Ascending aorta (tissue), 2 donors: Measurements from ENCODE around the gene ZFYVE21. TPM values are rescaled to one million over a fixed set of nuclear protein-coding genes. Genes with fewer than 3 reads are reported as not detected.

Source experiments
- DNase-seq, 2 donors: peaks; one replicate each; pipeline ENCODE4 v3.0.0-alpha.2; 2019; ENCODE audit warnings: low spot score in 2 of 2
- H3K27ac ChIP-seq, 2 donors: fragments of 200-600 bp; sonication (generic); one replicate each; pipeline ENCODE4 v1.5.1; 2016 to 2017; ENCODE audit warnings: mild to moderate bottlenecking in 1 of 2
- H3K27me3 ChIP-seq: fragments of 200-600 bp; sonication (generic); one replicate; pipeline ENCODE4 v1.5.1; 2017
- H3K36me3 ChIP-seq, 2 donors: fragments of 200-600 bp; sonication (generic); one replicate each; pipeline ENCODE4 v1.5.1; 2016
- H3K4me1 ChIP-seq, 2 donors: fragments of 200-600 bp; sonication (generic); one replicate each; pipeline ENCODE4 v1.5.1; 2016 to 2017; ENCODE audit warnings: mild to moderate bottlenecking in 1 of 2
- H3K4me3 ChIP-seq, 2 donors: fragments of 200-600 bp; sonication (generic); one replicate each; pipeline ENCODE4 v1.5.1; 2016 to 2017; ENCODE audit warnings: mild to moderate bottlenecking in 1 of 2
- H3K9me3 ChIP-seq, 2 donors: fragments of 200-600 bp; sonication (generic); one replicate each; pipeline ENCODE4 v1.5.1; 2016
- intact Hi-C: fragments of 100-400 bp; cut with DNase I; formaldehyde crosslinking; loops from one replicate; pipeline ENCODE4 v1.15.1; 2023
- total RNA-seq: library from RNA; depleted of rRNA; stranded (reverse); fragments of >200 nt; gene quantifications from one replicate; pipeline ENCODE4 v1.1.0, GENCODE V29; 2016
- TF ChIP-seq, protein P1 (sequence below), 3 experiments: fragments of 200-600 bp in 2 of 3; fragments of 450-650 bp in 1 of 3; sonication (generic) in 2 of 3; IDR thresholded peaks; one replicate each; pipeline ENCODE4 v1.5.1; 2016 to 2019; ENCODE audit warnings: antibody characterized with exemption in 3 of 3, mild to moderate bottlenecking in 1 of 3, moderate library complexity in 1 of 3

The ZFYVE21 gene
- total RNA-seq, 1 donor from 2014 or later = 219 TPM

DNA sequence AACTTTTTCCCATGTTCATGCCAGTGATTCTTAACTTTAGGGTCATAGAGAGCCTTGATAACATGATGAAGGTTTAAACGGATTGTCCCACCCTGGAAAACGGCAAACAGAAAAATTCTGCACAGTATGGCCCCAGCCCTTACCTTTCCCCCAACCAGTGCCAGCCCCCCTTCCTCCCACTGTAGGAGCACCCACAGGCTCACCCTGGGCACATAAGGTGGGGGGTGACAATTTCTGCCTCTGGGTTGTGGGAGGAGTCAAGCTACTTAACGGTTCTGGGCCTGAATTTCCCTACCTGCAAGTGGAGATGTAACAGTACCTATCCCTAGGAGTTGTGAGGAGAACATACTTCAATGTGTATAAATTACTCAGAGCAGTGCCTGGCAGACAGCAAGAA lies 18.4 kb upstream of the ZFYVE21 start:
- H3K9me3 ChIP-seq = no peaks in the 10 kb centered on the region
- no peak for DNase-seq
- intact Hi-C loops = no loop called here
- H3K36me3 ChIP-seq = peaks cover 48 to 74% of the 10 kb centered on the region in 2 donors
- no peak overlapping the region for H3K4me3 ChIP-seq
- TF ChIP-seq, protein P1, sequence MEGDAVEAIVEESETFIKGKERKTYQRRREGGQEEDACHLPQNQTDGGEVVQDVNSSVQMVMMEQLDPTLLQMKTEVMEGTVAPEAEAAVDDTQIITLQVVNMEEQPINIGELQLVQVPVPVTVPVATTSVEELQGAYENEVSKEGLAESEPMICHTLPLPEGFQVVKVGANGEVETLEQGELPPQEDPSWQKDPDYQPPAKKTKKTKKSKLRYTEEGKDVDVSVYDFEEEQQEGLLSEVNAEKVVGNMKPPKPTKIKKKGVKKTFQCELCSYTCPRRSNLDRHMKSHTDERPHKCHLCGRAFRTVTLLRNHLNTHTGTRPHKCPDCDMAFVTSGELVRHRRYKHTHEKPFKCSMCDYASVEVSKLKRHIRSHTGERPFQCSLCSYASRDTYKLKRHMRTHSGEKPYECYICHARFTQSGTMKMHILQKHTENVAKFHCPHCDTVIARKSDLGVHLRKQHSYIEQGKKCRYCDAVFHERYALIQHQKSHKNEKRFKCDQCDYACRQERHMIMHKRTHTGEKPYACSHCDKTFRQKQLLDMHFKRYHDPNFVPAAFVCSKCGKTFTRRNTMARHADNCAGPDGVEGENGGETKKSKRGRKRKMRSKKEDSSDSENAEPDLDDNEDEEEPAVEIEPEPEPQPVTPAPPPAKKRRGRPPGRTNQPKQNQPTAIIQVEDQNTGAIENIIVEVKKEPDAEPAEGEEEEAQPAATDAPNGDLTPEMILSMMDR (IDR thresholded peaks at IDR 0.05) = no peak
- H3K4me1 ChIP-seq = peaks cover 13 to 35% of the 10 kb centered on the region in 2 donors
- peak overlapping the region in 1 of 2 donors; percentile 8 for H3K27ac ChIP-seq
- no peaks in the 10 kb centered on the region for H3K27me3 ChIP-seq

DNA sequence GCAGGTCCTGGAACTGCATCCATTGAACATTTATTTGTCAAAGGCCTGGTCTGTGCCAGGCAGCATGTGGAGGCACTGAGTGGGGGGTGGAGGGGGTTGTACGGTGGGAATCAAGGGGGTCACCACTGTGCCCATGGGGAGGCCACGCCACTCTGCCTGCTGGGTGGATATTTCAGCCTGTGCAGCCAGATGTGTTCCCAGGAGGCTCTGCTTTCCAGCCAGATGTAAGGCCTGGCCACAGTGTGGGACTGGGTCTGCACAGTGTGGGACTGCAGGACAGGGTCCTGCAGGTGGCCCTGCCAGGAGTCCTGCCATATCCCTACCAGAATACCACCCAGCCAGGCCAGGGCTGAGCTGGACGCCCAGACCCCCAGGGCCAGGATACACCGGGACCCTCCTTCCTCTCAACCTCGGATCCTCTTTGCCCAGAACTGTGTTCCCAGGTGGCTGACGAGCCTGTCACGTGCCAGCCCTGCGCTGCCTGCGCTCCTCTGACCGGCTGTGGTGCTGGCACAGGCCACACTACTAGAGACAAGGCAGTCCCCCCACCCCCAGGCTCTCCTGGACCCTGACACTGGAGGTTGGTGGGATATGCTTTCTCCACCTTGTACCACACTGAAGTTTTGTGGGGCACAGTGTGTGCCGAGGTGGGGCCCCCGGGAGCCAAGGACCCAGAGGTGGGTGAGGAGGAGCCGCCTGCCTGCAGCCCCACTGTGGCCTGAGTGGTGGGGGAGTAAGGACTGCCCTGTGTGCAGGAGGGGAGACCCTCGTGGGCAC lies 17.8 kb upstream of the ZFYVE21 start:
- peaks cover 13 to 35% of the 10 kb centered on the region in 2 donors for H3K4me1 ChIP-seq
- no peak for DNase-seq
- TF ChIP-seq, protein P1 (IDR thresholded peaks at IDR 0.05) = no peak
- peaks cover 50 to 74% of the 10 kb centered on the region in 2 donors for H3K36me3 ChIP-seq
- no peaks in the 10 kb centered on the region for H3K27me3 ChIP-seq
- intact Hi-C loops = no loop called here
- H3K4me3 ChIP-seq = no peak overlapping the region
- H3K27ac ChIP-seq = peak overlapping the region in 1 of 2 donors; percentile 50
- H3K9me3 ChIP-seq = no peaks in the 10 kb centered on the region

DNA sequence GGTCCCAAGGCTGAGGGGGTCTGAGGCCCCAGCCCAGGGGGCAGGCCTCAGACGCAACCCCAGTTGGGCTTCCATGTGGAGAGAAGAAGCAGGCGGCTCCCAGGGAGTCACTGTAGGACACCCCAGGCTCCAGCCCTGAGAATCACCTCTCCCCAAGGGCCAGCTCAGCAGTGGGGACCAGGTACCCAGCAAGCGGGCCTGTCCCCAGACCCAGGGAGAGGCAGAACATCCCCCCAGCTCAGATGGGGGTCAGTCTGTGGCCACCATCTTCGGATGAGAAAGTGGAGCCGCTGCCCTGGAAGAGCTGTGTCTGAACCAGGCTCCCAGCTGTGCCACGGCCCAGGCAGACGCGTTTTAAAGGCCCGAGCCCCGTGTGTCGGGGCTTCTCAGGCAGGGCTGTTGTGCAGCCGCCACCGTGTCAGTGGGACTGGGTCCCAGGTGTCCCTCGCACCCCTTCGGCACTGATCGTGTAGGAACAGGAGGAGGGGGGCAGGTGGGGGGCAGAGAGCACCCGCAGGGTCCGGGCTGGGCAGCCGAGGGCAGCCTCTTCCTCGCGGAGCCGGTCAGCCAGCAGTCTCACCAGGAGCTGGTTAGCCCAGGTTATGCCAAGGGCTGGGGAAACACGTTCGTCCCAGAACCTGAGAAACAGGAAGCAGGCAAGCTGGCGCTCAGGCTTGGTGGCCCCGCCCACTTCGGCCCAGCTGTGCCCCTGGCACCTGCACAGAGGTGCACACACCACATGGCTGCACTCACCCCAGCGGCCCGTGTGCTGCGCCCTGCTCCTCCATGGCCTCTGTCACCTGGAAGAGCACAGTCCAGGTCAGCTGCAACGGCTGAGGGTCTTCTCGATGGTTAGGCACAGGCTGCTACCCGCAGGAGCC lies 17.0 kb upstream of the ZFYVE21 start:
- intact Hi-C loops = no loop called here
- no peak overlapping the region for H3K4me3 ChIP-seq
- no peak for DNase-seq
- TF ChIP-seq, protein P1 (IDR thresholded peaks at IDR 0.05) = no peak
- no peaks in the 10 kb centered on the region for H3K27me3 ChIP-seq
- peaks cover 13 to 35% of the 10 kb centered on the region in 2 donors for H3K4me1 ChIP-seq
- H3K9me3 ChIP-seq = no peaks in the 10 kb centered on the region
- peak overlapping the region in 1 of 2 donors; percentile 50 for H3K27ac ChIP-seq
- H3K36me3 ChIP-seq = peaks cover 50 to 74% of the 10 kb centered on the region in 2 donors

DNA sequence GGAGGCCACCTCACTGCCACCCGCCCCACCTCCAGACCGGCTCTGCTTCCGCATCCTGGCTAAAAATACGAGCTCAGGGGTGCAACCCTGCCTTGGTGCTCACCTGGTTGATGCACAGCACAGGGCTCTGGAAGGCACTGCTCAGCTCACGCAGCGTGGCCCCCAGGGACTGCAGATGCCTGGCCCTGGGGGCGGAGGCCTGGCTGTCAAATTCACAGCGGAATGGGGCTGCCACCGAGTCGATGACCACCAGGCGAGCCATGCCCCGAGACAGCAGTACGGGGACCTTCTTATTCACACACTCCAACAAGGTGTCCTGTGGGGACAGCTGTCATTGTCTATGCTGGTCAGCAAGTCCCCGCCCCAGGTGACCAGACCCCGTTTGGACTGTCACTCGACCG lies 16.3 kb upstream of the ZFYVE21 start:
- no peak for DNase-seq
- peaks cover 13 to 35% of the 10 kb centered on the region in 2 donors for H3K4me1 ChIP-seq
- intact Hi-C loops = no loop called here
- H3K4me3 ChIP-seq = no peak overlapping the region
- peaks cover 46 to 74% of the 10 kb centered on the region in 2 donors for H3K36me3 ChIP-seq
- no peaks in the 10 kb centered on the region for H3K9me3 ChIP-seq
- H3K27ac ChIP-seq = no peak overlapping the region
- no peaks in the 10 kb centered on the region for H3K27me3 ChIP-seq
- TF ChIP-seq, protein P1 (IDR thresholded peaks at IDR 0.05) = no peak

DNA sequence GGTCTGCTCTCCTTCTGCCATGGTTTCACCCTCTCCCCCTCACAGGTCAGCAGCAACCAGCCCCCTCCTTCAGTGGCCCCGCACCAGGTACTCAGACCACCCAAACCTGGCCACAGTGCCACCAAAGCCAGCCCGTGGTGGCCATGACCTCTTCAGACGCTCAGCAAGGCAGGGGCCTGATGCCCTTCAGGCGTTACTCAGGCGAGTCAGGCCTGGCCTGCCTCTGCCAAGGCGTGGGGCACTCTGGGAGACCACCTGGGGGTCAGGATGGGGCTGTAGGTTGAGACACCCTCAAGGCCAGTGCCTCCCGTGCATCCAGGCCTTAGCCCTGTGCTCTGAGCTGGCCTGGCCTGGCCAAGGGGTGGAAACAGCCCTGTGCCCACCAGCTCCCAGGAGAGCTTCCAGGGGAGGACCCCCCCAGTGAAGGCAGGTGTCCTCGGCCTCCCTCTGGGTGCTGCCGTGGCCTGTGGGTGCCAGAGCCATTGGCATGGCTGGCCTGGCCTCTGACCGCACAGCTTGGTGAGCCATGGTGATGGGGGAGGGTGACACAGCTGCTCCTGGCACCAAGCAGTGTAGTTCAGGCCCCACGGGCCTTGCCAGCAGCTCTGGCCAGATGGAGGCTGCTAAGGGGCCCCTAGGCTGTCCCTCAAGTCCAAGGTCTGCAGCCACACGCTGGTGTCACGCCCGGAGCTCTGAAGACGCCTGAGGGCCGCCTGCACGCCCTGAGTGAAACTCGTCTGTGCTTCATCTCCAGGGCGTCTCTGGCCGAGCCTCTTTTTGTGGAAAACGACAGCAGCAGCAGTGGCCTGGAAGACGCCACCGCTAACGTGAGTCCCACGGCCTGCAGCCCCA lies 15.5 kb upstream of the ZFYVE21 start:
- Histone ChIP-seq H3K27me3 (no peaks in the 10 kb centered on the region), H3K27ac (peak overlapping the region; percentile 58 to 62), H3K4me3 (no peak overlapping the region), H3K36me3 (peaks cover 47 to 75% of the 10 kb centered on the region in 2 donors), H3K4me1 (peaks cover 13 to 35% of the 10 kb centered on the region in 2 donors), H3K9me3 (no peaks in the 10 kb centered on the region)
- intact Hi-C loops = no loop called here
- TF ChIP-seq, protein P1 (IDR thresholded peaks at IDR 0.05) = no peak
- DNase-seq = no peak
